Lower leg skin (tissue), 3 donors: ENCODE data around the gene SNX24.

Source experiments
- CTCF ChIP-seq, 3 donors: fragments of 450-650 bp; IDR thresholded peaks; one replicate each; pipeline ENCODE4 v1.5.1; 2016; ENCODE audit warnings: antibody characterized with exemption in 3 of 3, mild to moderate bottlenecking in 3 of 3, moderate library complexity in 2 of 3
- POLR2A ChIP-seq, 2 donors: fragments of 450-650 bp; IDR thresholded peaks; one replicate each; pipeline ENCODE4 v1.6.1; 2016 to 2017; ENCODE audit warnings: antibody characterized with exemption in 2 of 2, mild to moderate bottlenecking in 1 of 2, moderate library complexity in 1 of 2

GRCh38 chr5:123007754-123008153 is 162.3 kb downstream of the SNX24 start:
- no peak for TF ChIP-seq POLR2A (IDR thresholded peaks at IDR 0.05)
- no peak for TF ChIP-seq CTCF (IDR thresholded peaks at IDR 0.05)
